ENCODE measurements around the gene AXIN1.
"Not testable (repeated sequence)": the region's sequence is repeated elsewhere in the genome, so short reads cannot be mapped to it uniquely, and the experiment has no call there.

The AXIN1 gene

GRCh38 chr16:341095-341973 is 11.2 kb downstream of the AXIN1 start:
- not testable (repeated sequence) for H3K4me3 ChIP-seq (ENCODE audit: low read length); H3K9ac ChIP-seq (ENCODE audit: low read length); H3K9me3 ChIP-seq (ENCODE audit: control insufficient read depth, low read length); H3K36me3 ChIP-seq (ENCODE audit: control insufficient read depth, insufficient read depth, low read length); H3K27me3 ChIP-seq (ENCODE audit: control insufficient read depth, insufficient read depth, low read length)
- peaks cover 15% of the 10 kb centered on the region for H3K4me1 ChIP-seq (ENCODE audit: control insufficient read depth, insufficient read depth, low read length)

GRCh38 chr16:340370-341091 is 12.0 kb downstream of the AXIN1 start:
- Histone ChIP-seq H3K9ac (ENCODE audit: low read length) (no peak overlapping the region), H3K27me3 (ENCODE audit: control insufficient read depth, insufficient read depth, low read length) (no peaks in the 10 kb centered on the region), H3K4me1 (ENCODE audit: control insufficient read depth, insufficient read depth, low read length) (peaks cover 15% of the 10 kb centered on the region), H3K4me3 (ENCODE audit: low read length) (no peak overlapping the region), H3K36me3 (ENCODE audit: control insufficient read depth, insufficient read depth, low read length) (no peaks in the 10 kb centered on the region), H3K9me3 (ENCODE audit: control insufficient read depth, low read length) (no peaks in the 10 kb centered on the region)

DNA sequence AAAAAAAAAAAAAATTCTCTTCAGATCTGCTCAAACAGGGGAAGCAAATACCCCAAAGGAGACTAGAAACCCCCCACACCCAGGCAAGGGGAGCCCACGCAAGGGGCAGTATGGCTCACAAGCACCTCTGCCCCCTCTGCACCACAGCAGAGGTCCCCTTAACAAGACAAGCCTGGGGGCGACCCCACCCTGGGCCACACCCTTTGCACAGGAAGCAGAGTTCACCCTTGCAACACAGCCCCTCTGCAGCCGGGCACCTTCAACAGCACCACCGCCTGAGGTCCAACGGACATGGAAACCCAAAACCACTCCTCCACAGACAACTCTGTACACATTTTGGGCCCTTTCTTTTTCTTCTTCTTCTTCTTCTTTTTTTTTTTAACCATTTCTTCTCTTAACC is 12.8 kb downstream of the AXIN1 start:
- Histone ChIP-seq H3K9me3 (ENCODE audit: control insufficient read depth, low read length) (no peaks in the 10 kb centered on the region), H3K4me3 (ENCODE audit: low read length) (no peak overlapping the region), H3K9ac (ENCODE audit: low read length) (no peak overlapping the region), H3K36me3 (ENCODE audit: control insufficient read depth, insufficient read depth, low read length) (no peaks in the 10 kb centered on the region), H3K4me1 (ENCODE audit: control insufficient read depth, insufficient read depth, low read length) (peaks cover 15% of the 10 kb centered on the region), H3K27me3 (ENCODE audit: control insufficient read depth, insufficient read depth, low read length) (no peaks in the 10 kb centered on the region)

DNA sequence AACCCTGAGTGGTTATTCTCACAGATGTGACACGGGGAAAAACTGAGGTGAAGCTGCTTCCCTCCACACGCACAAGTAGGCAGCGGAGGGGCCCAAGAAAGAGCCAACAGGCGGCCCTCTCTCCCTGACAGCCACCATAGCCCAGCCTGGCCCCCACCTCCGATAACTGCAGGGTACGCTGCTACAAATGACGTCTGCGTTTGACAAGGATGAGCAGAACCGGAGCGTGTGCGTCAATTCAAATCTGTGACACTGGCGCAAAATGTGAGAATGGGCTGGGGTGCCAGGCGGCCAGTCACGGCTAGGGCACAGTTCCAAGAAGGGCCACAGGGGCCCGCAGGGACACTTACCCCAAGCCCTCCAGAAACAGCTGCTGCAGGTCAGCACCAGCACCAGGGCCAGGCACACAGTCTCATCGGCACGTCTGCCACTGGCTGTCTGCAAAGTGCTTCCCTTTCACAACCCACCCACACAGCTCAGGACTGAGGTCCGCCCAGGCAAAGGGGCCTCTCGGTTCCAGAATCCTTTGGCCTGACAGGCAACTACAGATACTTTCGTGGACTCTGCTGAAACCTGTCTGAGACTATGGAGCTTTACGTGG is 14.4 kb downstream of the AXIN1 start:
- Histone ChIP-seq H3K4me1 (ENCODE audit: control insufficient read depth, insufficient read depth, low read length) (peaks cover 20% of the 10 kb centered on the region), H3K27me3 (ENCODE audit: control insufficient read depth, insufficient read depth, low read length) (no peaks in the 10 kb centered on the region), H3K9ac (ENCODE audit: low read length) (no peak overlapping the region), H3K9me3 (ENCODE audit: control insufficient read depth, low read length) (no peaks in the 10 kb centered on the region), H3K4me3 (ENCODE audit: low read length) (no peak overlapping the region), H3K36me3 (ENCODE audit: control insufficient read depth, insufficient read depth, low read length) (no peaks in the 10 kb centered on the region)

DNA sequence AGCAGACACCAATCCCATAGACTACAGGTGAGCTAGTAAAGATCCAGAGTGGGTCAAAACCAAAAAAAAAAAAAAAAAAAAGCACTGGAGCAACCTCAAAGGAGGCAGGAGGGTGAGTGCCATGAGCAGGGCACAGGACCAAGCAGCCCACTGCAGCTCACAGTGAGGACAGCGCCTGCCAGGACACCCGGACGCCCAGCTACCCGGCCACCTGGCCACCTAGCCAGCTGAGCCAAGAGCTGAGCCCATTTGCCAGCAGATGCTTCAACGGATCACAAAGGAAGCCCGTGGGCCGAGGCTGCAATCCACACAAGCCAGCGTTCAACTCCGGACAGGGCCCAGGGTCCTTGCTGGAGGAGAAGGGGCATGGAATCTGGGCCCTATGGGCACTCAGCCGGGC is 15.1 kb downstream of the AXIN1 start:
- no peak overlapping the region for H3K4me3 ChIP-seq (ENCODE audit: low read length)
- peaks cover 20% of the 10 kb centered on the region for H3K4me1 ChIP-seq (ENCODE audit: control insufficient read depth, insufficient read depth, low read length)
- no peaks in the 10 kb centered on the region for H3K27me3 ChIP-seq (ENCODE audit: control insufficient read depth, insufficient read depth, low read length)
- H3K9me3 ChIP-seq (ENCODE audit: control insufficient read depth, low read length) = no peaks in the 10 kb centered on the region
- no peaks in the 10 kb centered on the region for H3K36me3 ChIP-seq (ENCODE audit: control insufficient read depth, insufficient read depth, low read length)
- H3K9ac ChIP-seq (ENCODE audit: low read length) = no peak overlapping the region

DNA sequence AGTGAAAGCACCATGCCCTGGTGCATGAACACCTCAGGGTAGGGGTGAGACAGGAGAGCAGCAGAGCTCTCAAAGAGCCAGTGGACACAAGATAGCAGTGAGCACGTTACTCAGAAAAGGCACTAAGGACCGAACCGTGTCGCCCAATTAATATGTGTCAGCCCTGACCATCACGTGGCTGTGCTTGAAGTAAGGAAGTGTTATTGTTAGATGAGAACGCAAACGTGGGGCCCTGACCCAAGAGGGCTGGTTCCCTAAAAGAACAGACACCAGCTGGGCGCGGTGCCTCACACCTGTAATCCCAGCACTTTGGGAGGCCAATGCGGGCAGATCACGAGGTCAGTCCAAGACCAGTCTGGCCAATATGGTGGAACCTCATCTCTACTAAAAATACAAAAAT is 16.3 kb downstream of the AXIN1 start:
- Histone ChIP-seq H3K9me3 (ENCODE audit: control insufficient read depth, low read length) (no peaks in the 10 kb centered on the region), H3K9ac (ENCODE audit: low read length) (no peak overlapping the region), H3K4me1 (ENCODE audit: control insufficient read depth, insufficient read depth, low read length) (peaks cover 24% of the 10 kb centered on the region), H3K27me3 (ENCODE audit: control insufficient read depth, insufficient read depth, low read length) (no peaks in the 10 kb centered on the region), H3K4me3 (ENCODE audit: low read length) (no peak overlapping the region), H3K36me3 (ENCODE audit: control insufficient read depth, insufficient read depth, low read length) (no peaks in the 10 kb centered on the region)

GRCh38 chr16:334861-335632 is 17.5 kb downstream of the AXIN1 start:
- H3K36me3 ChIP-seq (ENCODE audit: control insufficient read depth, insufficient read depth, low read length); H3K27me3 ChIP-seq (ENCODE audit: control insufficient read depth, insufficient read depth, low read length); H3K9me3 ChIP-seq (ENCODE audit: control insufficient read depth, low read length); H3K4me3 ChIP-seq (ENCODE audit: low read length); H3K9ac ChIP-seq (ENCODE audit: low read length): not testable (repeated sequence)
- peaks cover 17% of the 10 kb centered on the region for H3K4me1 ChIP-seq (ENCODE audit: control insufficient read depth, insufficient read depth, low read length)

DNA sequence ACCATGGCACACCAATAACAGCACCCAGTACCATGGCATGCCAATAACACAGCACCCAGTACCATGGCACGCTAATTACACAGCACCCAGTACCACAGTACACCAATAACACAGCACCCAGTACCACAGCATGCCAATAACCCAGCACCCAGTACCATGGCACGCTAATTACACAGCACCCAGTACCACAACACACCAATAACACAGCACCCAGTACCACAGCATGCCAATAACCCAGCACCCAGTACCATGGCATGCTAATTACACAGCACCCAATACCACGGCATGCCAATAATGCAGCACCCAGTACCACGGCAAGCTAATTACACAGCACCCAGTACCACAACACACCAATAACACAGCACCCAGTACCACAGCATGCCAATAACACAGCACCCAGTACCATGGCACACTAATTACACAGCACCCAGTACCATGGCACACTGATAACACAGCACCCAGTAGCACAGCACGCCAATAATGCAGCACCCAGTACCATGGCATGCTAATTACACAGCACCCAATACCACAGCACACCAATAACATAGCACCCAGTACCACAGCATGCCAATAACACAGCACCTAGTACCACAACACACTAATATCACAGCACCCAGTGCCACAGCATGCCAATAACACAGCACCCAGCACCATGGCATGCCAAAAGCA is 18.2 kb downstream of the AXIN1 start:
- not testable (repeated sequence) for H3K4me3 ChIP-seq (ENCODE audit: low read length); H3K36me3 ChIP-seq (ENCODE audit: control insufficient read depth, insufficient read depth, low read length)

GRCh38 chr16:333406-334094 is 19.0 kb downstream of the AXIN1 start:
- H3K27me3 ChIP-seq (ENCODE audit: control insufficient read depth, insufficient read depth, low read length) = no peaks in the 10 kb centered on the region
- no peak overlapping the region for H3K4me3 ChIP-seq (ENCODE audit: low read length)
- peaks cover 9% of the 10 kb centered on the region for H3K4me1 ChIP-seq (ENCODE audit: control insufficient read depth, insufficient read depth, low read length)
- H3K9ac ChIP-seq (ENCODE audit: low read length) = no peak overlapping the region
- no peaks in the 10 kb centered on the region for H3K9me3 ChIP-seq (ENCODE audit: control insufficient read depth, low read length)
- H3K36me3 ChIP-seq (ENCODE audit: control insufficient read depth, insufficient read depth, low read length) = no peaks in the 10 kb centered on the region

More for the DNA sequence above, 18.2 kb downstream of the AXIN1 start:
- H3K9me3 ChIP-seq (ENCODE audit: control insufficient read depth, low read length); H3K9ac ChIP-seq (ENCODE audit: low read length); H3K4me1 ChIP-seq (ENCODE audit: control insufficient read depth, insufficient read depth, low read length); H3K27me3 ChIP-seq (ENCODE audit: control insufficient read depth, insufficient read depth, low read length): not testable (repeated sequence)

DNA sequence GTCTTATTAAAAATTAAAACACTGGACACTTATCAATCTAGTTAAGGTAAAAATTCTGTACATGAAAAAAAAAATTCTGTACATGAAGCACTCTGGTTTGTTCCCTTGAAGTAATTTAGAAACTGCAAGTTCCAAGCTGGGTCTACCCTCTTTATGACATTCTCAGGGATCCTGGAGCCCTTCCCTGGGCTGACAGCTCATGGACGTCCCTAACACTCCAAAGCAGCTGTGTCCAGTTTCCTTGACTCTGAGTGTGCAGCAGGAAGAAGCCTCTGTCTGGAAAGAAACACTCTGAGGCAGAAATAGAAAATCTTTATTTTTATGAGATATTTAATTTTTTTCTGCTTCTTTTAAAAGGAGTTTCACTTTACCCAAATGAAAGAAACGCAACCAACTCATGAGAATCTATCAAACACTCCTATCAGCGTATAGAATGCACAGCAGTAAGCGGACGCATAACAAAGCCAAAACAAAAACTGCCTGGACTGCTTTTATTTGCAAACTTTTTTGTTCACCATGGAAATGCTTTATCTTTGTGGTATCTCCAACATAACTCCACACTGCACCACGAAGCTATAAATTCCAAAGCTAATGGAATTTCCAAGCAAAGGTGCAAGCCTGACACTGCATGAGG is 21.2 kb downstream of the AXIN1 start:
- H3K36me3 ChIP-seq (ENCODE audit: control insufficient read depth, insufficient read depth, low read length); H3K9me3 ChIP-seq (ENCODE audit: control insufficient read depth, low read length); H3K4me3 ChIP-seq (ENCODE audit: low read length); H3K27me3 ChIP-seq (ENCODE audit: control insufficient read depth, insufficient read depth, low read length); H3K9ac ChIP-seq (ENCODE audit: low read length): not testable (repeated sequence)
- H3K4me1 ChIP-seq (ENCODE audit: control insufficient read depth, insufficient read depth, low read length) = peaks cover 25% of the 10 kb centered on the region

- no peaks in the 10 kb centered on the region for H3K36me3 ChIP-seq (ENCODE audit: control insufficient read depth, insufficient read depth, low read length)
- H3K9ac ChIP-seq (ENCODE audit: low read length) = no peak overlapping the region
- H3K9me3 ChIP-seq (ENCODE audit: control insufficient read depth, low read length) = no peaks in the 10 kb centered on the region
- H3K4me3 ChIP-seq (ENCODE audit: low read length) = no peak overlapping the region
- H3K4me1 ChIP-seq (ENCODE audit: control insufficient read depth, insufficient read depth, low read length) = peaks cover 29% of the 10 kb centered on the region
- no peaks in the 10 kb centered on the region for H3K27me3 ChIP-seq (ENCODE audit: control insufficient read depth, insufficient read depth, low read length)
Observed at GRCh38 chr16:330741-331140, 21.8 kb downstream of the AXIN1 start.

Data from mucosa of stomach (tissue), 1 donor.